Spleen (tissue), 11 donors: Measurements from ENCODE around the gene SLC43A1. TPM values are rescaled to one million over a fixed set of nuclear protein-coding genes. Genes with fewer than 3 reads are reported as not detected.

ENCODE experiments used
- DNase-seq: peaks from one replicate; pipeline ENCODE4 v3.0.0-alpha.2; 2020
- H3K27ac ChIP-seq, 8 donors: fragments of 200-600 bp; sonication (generic) in 7 of 8; 1 replicate in 4 of 8; 2 replicates in 4 of 8; pipeline versions ENCODE4 v1.5.0 to v1.8.0; 2016 to 2021; ENCODE audit warnings: inconsistent platforms in 4 of 8, mild to moderate bottlenecking in 4 of 8, moderate library complexity in 1 of 8
- H3K27me3 ChIP-seq, 7 donors: fragments of 200-600 bp; sonication (generic) in 6 of 7; replicated peaks in 1 of 7; 1 replicate in 4 of 7; 2 replicates in 3 of 7; pipeline versions ENCODE4 v1.5.0 to v1.8.0; 2016 to 2021; ENCODE audit warnings: inconsistent platforms in 3 of 7, mild to moderate bottlenecking in 1 of 7
- H3K36me3 ChIP-seq, 6 donors: fragments of 200-600 bp; sonication (generic) in 5 of 6; 1 replicate in 4 of 6; 2 replicates in 2 of 6; pipeline versions ENCODE4 v1.5.0 to v1.8.0; 2016 to 2021; ENCODE audit warnings: inconsistent platforms in 2 of 6
- H3K4me1 ChIP-seq, 6 donors: fragments of 200-600 bp; sonication (generic) in 5 of 6; 1 replicate in 3 of 6; 2 replicates in 3 of 6; pipeline versions ENCODE4 v1.5.0 to v1.8.0; 2016 to 2021; ENCODE audit warnings: inconsistent platforms in 3 of 6
- H3K4me3 ChIP-seq, 8 donors: fragments of 200-600 bp; sonication (generic) in 7 of 8; 1 replicate in 4 of 8; 2 replicates in 4 of 8; pipeline versions ENCODE4 v1.5.0 to v1.8.0; 2016 to 2021; ENCODE audit warnings: inconsistent platforms in 4 of 8, mild to moderate bottlenecking in 4 of 8, moderate library complexity in 2 of 8
- H3K9me3 ChIP-seq, 8 donors: fragments of 200-600 bp; sonication (generic) in 7 of 8; 1 replicate in 4 of 8; 2 replicates in 4 of 8; pipeline versions ENCODE4 v1.5.0 to v1.8.0; 2016 to 2021; ENCODE audit warnings: inconsistent platforms in 4 of 8
- CTCF ChIP-seq, 11 experiments: fragments of 200-600 bp in 7 of 11; fragments of 450-650 bp in 4 of 11; sonication (generic) in 4 of 11; IDR thresholded peaks in 8 of 11; conservative IDR thresholded peaks in 3 of 11; 1 replicate in 7 of 11; 2 replicates in 4 of 11; pipeline versions ENCODE4 v1.4.0 to v1.8.0; 2016 to 2021; ENCODE audit warnings: antibody characterized with exemption in 11 of 11, inconsistent platforms in 4 of 11, mild to moderate bottlenecking in 1 of 11
- POLR2A ChIP-seq, 3 donors: fragments of 450-650 bp; IDR thresholded peaks; one replicate each; pipeline ENCODE4 v1.5.1; 2017; ENCODE audit warnings: antibody characterized with exemption in 3 of 3, mild to moderate bottlenecking in 1 of 3
- POLR2AphosphoS5 ChIP-seq, 3 donors: sonication (generic); formaldehyde crosslinking; IDR thresholded peaks; one replicate each; pipeline ENCODE4 v1.5.1; 2017; ENCODE audit warnings: antibody characterized with exemption in 3 of 3
- WGBS, 5 donors: extraction: QIAGEN DNeasy Blood & Tissue Kit in 3 of 5; methylation state at CpG; one replicate each; pipeline versions ENCODE4 v1.1.5 to v1.1.7; 2013 to 2018; 5-methylcytosine and 5-hydroxymethylcytosine counted together
- intact Hi-C: fragments of 100-400 bp; cut with DNase I; formaldehyde crosslinking; loops from one replicate; pipeline ENCODE4 v1.15.0; 2023; ENCODE audit warnings: low total_unique reads
- polyA plus RNA-seq, 3 donors: library from polyadenylated mRNA; stranded (reverse); fragments of 200-250 nt; gene quantifications; one replicate each; pipeline ENCODE4 v1.2.1, GENCODE V29; 2013
- small RNA-seq, 4 donors: library from RNA; depleted of rRNA; stranded (forward); fragments of <200 nt; gene quantifications; one replicate each; pipeline ENCODE3, GENCODE V24; 2016
- total RNA-seq, 7 donors: library from RNA; depleted of rRNA in 3 of 7; stranded (reverse); fragments of >200 nt in 3 of 7; fragmentation: NEBNext Ultra II Directional in 4 of 7; extraction: Animal tissue kit (Norgen Biotek cat#: 25700) in 4 of 7; gene quantifications; one replicate each; pipeline versions ENCODE4 v1.1.0 to v1.2.1, GENCODE V29; 2016 to 2021
- donor health status: healthy with polysubstance abuse.
- donor health status: DM: no; HTN: no; CAD: no; lungs with moderate emphysema.
- donor health status: DM: no; HTN: no; CAD: no.
- donor health status: Bipolar disorder and iron deficiency.
- donor health status: healthy.
- donor health status: DM: no; HTN: no; CAD: no.
- donor health status: DM: yes; HTN: yes; CAD: no.

The SLC43A1 gene
- total and polyA plus RNA-seq, 10 donors: 6.2 to 16.1 (median 10.8) TPM

GRCh38 chr11:57434640-57435546 lies 80.6 kb downstream of the SLC43A1 start:
- peaks cover 0 to 29% (median 0%) of the 10 kb centered on the region in 6 donors for H3K4me1 ChIP-seq
- no peak overlapping the region for H3K27ac ChIP-seq
- H3K9me3 ChIP-seq: no peaks in the 10 kb centered on the region
- 69 to 84% (median 70%) methylated on average over 15 of the region's 15 CpGs for WGBS, 5 donors
- intact Hi-C loops: no loop called here
- TF ChIP-seq POLR2A (IDR thresholded peaks at IDR 0.05) (no peak), CTCF (IDR thresholded peaks at IDR 0.05 in 8 of 11, conservative IDR thresholded peaks at IDR 0.05 in 3 of 11) (no peak), POLR2AphosphoS5 (IDR thresholded peaks at IDR 0.05) (no peak)
- DNase-seq: no peak
- H3K27me3 ChIP-seq: no peaks in the 10 kb centered on the region
- H3K4me3 ChIP-seq: no peak overlapping the region
- no peaks in the 10 kb centered on the region for H3K36me3 ChIP-seq

Small RNAs within 50 kb of the gene (small RNA-seq; reads per million reads assigned to genes)
- gene RN7SL605P (0 reads per million in 4 donors), gene RNA5SP341 (0 reads per million in 4 donors)

Other genes with a start within 250 kb of the SLC43A1 start
- gene TNKS1BP1, start 190.8 kb downstream of the SLC43A1 start, total RNA-seq: 100 to 1,000 TPM in 1 of 7 donors, 10 to 100 TPM in 6; 30.5 to 126 (median 48.5) TPM
- 10 to 100 TPM; 19.8 to 51.6 (median 21.7) TPM for gene TNKS1BP1, start 190.8 kb downstream of the SLC43A1 start, polyA plus RNA-seq
- 10 to 100 TPM; 41.9 to 67.1 (median 53.1) TPM for gene SSRP1, start 179.8 kb downstream of the SLC43A1 start, total RNA-seq
- 10 to 100 TPM; 35.5 to 52.0 (median 42.6) TPM for gene SSRP1, start 179.8 kb downstream of the SLC43A1 start, polyA plus RNA-seq
- gene P2RX3, start 177.3 kb downstream of the SLC43A1 start, total RNA-seq: not detected
- not detected for gene P2RX3, start 177.3 kb downstream of the SLC43A1 start, polyA plus RNA-seq
- gene PRG3, start 134.6 kb downstream of the SLC43A1 start, total RNA-seq: 1 to 10 TPM in 5 of 7 donors, under 1 TPM in 1, not detected in 1; 0.58 to 5.1 (median 2.7) TPM
- under 1 TPM; 0.36 to 0.83 (median 0.43) TPM for gene PRG3, start 134.6 kb downstream of the SLC43A1 start, polyA plus RNA-seq
- gene PRG2, start 125.1 kb downstream of the SLC43A1 start, total RNA-seq: 10 to 100 TPM in 1 of 7 donors, 1 to 10 TPM in 5, not detected in 1; 1.4 to 10.5 (median 4.5) TPM
- 1 to 10 TPM; 2.3 to 4.0 (median 2.5) TPM for gene PRG2, start 125.1 kb downstream of the SLC43A1 start, polyA plus RNA-seq
- 10 to 100 TPM; 29.9 to 72.5 (median 41.7) TPM for gene SLC43A3, start 88.6 kb downstream of the SLC43A1 start, total RNA-seq
- gene SLC43A3, start 88.6 kb downstream of the SLC43A1 start, polyA plus RNA-seq: 10 to 100 TPM; 15.2 to 29.1 (median 20.9) TPM
- 1 to 10 TPM in 1 of 7 donors, under 1 TPM in 6; 0.37 to 2.0 (median 0.49) TPM for gene RTN4RL2, start 55.2 kb downstream of the SLC43A1 start, total RNA-seq
- under 1 TPM; 0.15 to 0.73 (median 0.29) TPM for gene RTN4RL2, start 55.2 kb downstream of the SLC43A1 start, polyA plus RNA-seq
- gene TIMM10, start 15.1 kb upstream of the SLC43A1 start, total RNA-seq: 10 to 100 TPM; 28.1 to 58.7 (median 39.0) TPM
- gene TIMM10, start 15.1 kb upstream of the SLC43A1 start, polyA plus RNA-seq: 10 to 100 TPM; 38.7 to 57.4 (median 56.1) TPM
- gene SMTNL1, start 21.9 kb upstream of the SLC43A1 start, total RNA-seq: not detected
- gene SMTNL1, start 21.9 kb upstream of the SLC43A1 start, polyA plus RNA-seq: not detected
- gene UBE2L6, start 52.0 kb upstream of the SLC43A1 start, total RNA-seq: 100 to 1,000 TPM in 5 of 7 donors, 10 to 100 TPM in 2; 74.2 to 137 (median 112) TPM
- 100 to 1,000 TPM in 1 of 3 donors, 10 to 100 TPM in 2; 46.8 to 135 (median 79.5) TPM for gene UBE2L6, start 52.0 kb upstream of the SLC43A1 start, polyA plus RNA-seq
- 100 to 1,000 TPM; 121 to 364 (median 255) TPM for gene SERPING1, start 82.0 kb upstream of the SLC43A1 start, total RNA-seq
- 100 to 1,000 TPM; 104 to 187 (median 161) TPM for gene SERPING1, start 82.0 kb upstream of the SLC43A1 start, polyA plus RNA-seq
- 1 to 10 TPM in 6 of 7 donors, under 1 TPM in 1; 0.63 to 8.3 (median 2.2) TPM for gene YPEL4, start 134.2 kb upstream of the SLC43A1 start, total RNA-seq
- gene YPEL4, start 134.2 kb upstream of the SLC43A1 start, polyA plus RNA-seq: 1 to 10 TPM in 1 of 3 donors, under 1 TPM in 2; 0.77 to 2.4 (median 1.00) TPM
- gene CLP1, start 142.1 kb upstream of the SLC43A1 start, total RNA-seq: 10 to 100 TPM; 10.5 to 21.6 (median 14.6) TPM
- 10 to 100 TPM in 1 of 3 donors, 1 to 10 TPM in 2; 8.3 to 12.2 (median 8.4) TPM for gene CLP1, start 142.1 kb upstream of the SLC43A1 start, polyA plus RNA-seq
- 10 to 100 TPM; 41.5 to 58.0 (median 51.2) TPM for gene ZDHHC5, start 152.4 kb upstream of the SLC43A1 start, total RNA-seq
- 10 to 100 TPM; 14.0 to 16.7 (median 14.2) TPM for gene ZDHHC5, start 152.4 kb upstream of the SLC43A1 start, polyA plus RNA-seq
- gene MED19, start 196.5 kb upstream of the SLC43A1 start, total RNA-seq: 10 to 100 TPM in 4 of 7 donors, 1 to 10 TPM in 3; 8.3 to 14.7 (median 11.0) TPM
- 10 to 100 TPM in 2 of 3 donors, 1 to 10 TPM in 1; 8.3 to 14.0 (median 11.1) TPM for gene MED19, start 196.5 kb upstream of the SLC43A1 start, polyA plus RNA-seq
- gene TMX2, start 196.9 kb upstream of the SLC43A1 start, total RNA-seq: 10 to 100 TPM; 38.8 to 57.0 (median 51.9) TPM
- gene TMX2, start 196.9 kb upstream of the SLC43A1 start, polyA plus RNA-seq: 10 to 100 TPM; 36.0 to 56.5 (median 46.3) TPM
- 100 to 1,000 TPM in 4 of 7 donors, 10 to 100 TPM in 3; 79.1 to 119 (median 104) TPM for gene SELENOH, start 225.8 kb upstream of the SLC43A1 start, total RNA-seq
- 100 to 1,000 TPM; 175 to 247 (median 245) TPM for gene SELENOH, start 225.8 kb upstream of the SLC43A1 start, polyA plus RNA-seq
- not detected for gene BTBD18, start 236.1 kb upstream of the SLC43A1 start, total RNA-seq
- gene BTBD18, start 236.1 kb upstream of the SLC43A1 start, polyA plus RNA-seq: not detected
- 100 to 1,000 TPM in 6 of 7 donors, 10 to 100 TPM in 1; 89.4 to 227 (median 130) TPM for gene CTNND1, start 246.1 kb upstream of the SLC43A1 start, total RNA-seq
- 10 to 100 TPM; 12.0 to 24.6 (median 13.0) TPM for gene CTNND1, start 246.1 kb upstream of the SLC43A1 start, polyA plus RNA-seq